Gastrocnemius medialis (tissue), 4 donors: ENCODE data around the gene MGA. TPM values are rescaled to one million over a fixed set of nuclear protein-coding genes. Genes with fewer than 3 reads are reported as not detected.

ENCODE experiments used
- ATAC-seq, 2 donors: fragments of 150-250 bp; one replicate each; pipeline ENCODE4 v1.9.1; 2016
- DNase-seq, 2 donors: peaks; one replicate each; pipeline ENCODE4 v3.0.0-alpha.2; 2019
- H3K27ac ChIP-seq, 4 donors: fragments of 200-600 bp; sonication (generic); 1 replicate in 1 of 4; 2 replicates in 3 of 4; pipeline ENCODE4 v1.5.1; 2016 to 2018; ENCODE audit warnings: mild to moderate bottlenecking in 2 of 4, moderate library complexity in 1 of 4
- H3K27me3 ChIP-seq, 3 donors: fragments of 200-600 bp; sonication (generic) in 2 of 3; 1 replicate in 1 of 3; 2 replicates in 2 of 3; pipeline versions ENCODE4 v1.5.1 to v1.6.0; 2016 to 2019; ENCODE audit warnings: mild to moderate bottlenecking in 1 of 3, moderate library complexity in 1 of 3
- H3K36me3 ChIP-seq, 2 donors: fragments of 200-600 bp; sonication (generic) in 1 of 2; one replicate each; pipeline ENCODE4 v1.5.1; 2017 to 2018
- H3K4me1 ChIP-seq, 2 donors: fragments of 200-600 bp; sonication (generic) in 1 of 2; one replicate each; pipeline ENCODE4 v1.5.1; 2016 to 2017; ENCODE audit warnings: mild to moderate bottlenecking in 2 of 2
- H3K4me3 ChIP-seq, 4 donors: fragments of 200-600 bp; sonication (generic) in 3 of 4; 1 replicate in 1 of 4; 2 replicates in 3 of 4; pipeline ENCODE4 v1.5.1; 2016 to 2019; ENCODE audit warnings: mild to moderate bottlenecking in 2 of 4
- H3K9me3 ChIP-seq, 3 donors: fragments of 200-600 bp; sonication (generic) in 2 of 3; 1 replicate in 1 of 3; 2 replicates in 2 of 3; pipeline ENCODE4 v1.5.1; 2016 to 2019
- POLR2A ChIP-seq, 2 donors: fragments of 450-650 bp; IDR thresholded peaks; one replicate each; pipeline ENCODE4 v1.6.1; 2017; ENCODE audit warnings: antibody characterized with exemption in 2 of 2, mild to moderate bottlenecking in 2 of 2, moderate library complexity in 2 of 2
- in situ Hi-C, 4 donors: fragments of 200-750 bp; cut with MboI; loops; one replicate each; pipeline versions ENCODE4 v1.15.0 to v1.8.0; 2017; ENCODE audit warnings: low sequenced_read_pairs in 4 of 4
- intact Hi-C: fragments of 100-400 bp; cut with DNase I; formaldehyde crosslinking; loops from one replicate; pipeline ENCODE4 v1.15.1; 2023; ENCODE audit warnings: low total_unique reads
- total RNA-seq, 4 donors: library from RNA; depleted of rRNA; stranded (reverse); fragments of >200 nt; gene quantifications; one replicate each; pipeline versions ENCODE4 v1.1.0 to v1.2.3, GENCODE V29; 2016
- TF ChIP-seq, protein P1 (sequence below), 5 experiments: fragments of 450-650 bp in 3 of 5; fragments of 200-600 bp in 2 of 5; sonication (generic) in 2 of 5; IDR thresholded peaks in 4 of 5; conservative IDR thresholded peaks in 1 of 5; 1 replicate in 4 of 5; 2 replicates in 1 of 5; pipeline ENCODE4 v1.5.1; 2016 to 2019; ENCODE audit warnings: antibody characterized with exemption in 5 of 5, mild to moderate bottlenecking in 3 of 5, moderate library complexity in 3 of 5

MGA gene
- total RNA-seq, result 10 to 100 TPM; 17.0 to 27.8 (median 23.6) TPM

DNA sequence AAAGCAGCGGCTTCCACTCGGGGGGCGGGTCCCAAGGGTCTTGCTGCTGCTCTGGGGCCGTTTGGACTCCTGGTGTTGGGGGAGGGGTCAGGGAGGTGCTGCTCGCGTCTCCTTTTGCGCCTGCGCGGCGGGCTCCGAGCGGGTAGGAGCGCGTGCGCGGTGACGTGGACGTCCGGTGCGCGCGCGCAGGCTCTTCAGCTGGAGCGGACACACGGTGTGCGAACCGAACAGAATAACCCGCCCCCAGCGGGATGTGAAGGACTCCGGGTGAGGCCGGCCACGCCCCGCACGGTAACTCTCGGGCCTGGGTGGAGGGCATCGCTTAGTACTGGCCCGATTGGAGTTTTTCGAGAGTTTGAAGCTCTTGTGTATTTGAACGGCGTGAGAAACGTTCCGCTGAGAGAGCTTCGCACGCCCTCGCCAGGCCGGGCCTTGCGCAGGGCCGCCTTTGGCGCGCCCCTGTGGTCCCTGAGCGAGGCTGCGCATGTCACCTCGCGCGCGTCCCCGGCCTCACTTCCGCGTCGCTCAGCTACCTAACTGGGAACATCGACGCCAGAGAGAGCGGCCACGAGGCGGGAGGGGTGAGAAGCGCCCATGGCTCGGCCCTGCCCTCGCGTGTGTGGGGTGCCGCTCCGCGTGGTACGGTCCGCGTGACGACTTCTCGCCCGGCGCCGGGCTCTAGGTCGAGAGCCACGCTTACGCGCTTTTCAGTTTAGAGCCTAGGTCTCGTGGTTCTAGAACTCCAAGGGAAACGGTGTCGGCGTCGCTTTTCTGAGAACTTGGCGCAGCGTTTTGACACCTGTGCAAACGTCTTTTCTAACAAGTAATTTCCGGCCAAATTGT, at the start of gene MGA:
Gene MGA (plus strand): TSS at position 171 of the 843 bp plus-strand sequence.
- Histone ChIP-seq H3K36me3 (no peaks in the 10 kb centered on the region), H3K4me3 (peak within 1 kb of the TSS; percentile 52 to 88 (median 70)), H3K27ac (peak within 1 kb of the TSS; percentile 70 to 83 (median 80)), H3K27me3 (no peaks in the 10 kb centered on the region), H3K4me1 (peaks cover 38 to 40% of the 10 kb centered on the region in 2 donors), H3K9me3 (no peaks in the 10 kb centered on the region)
- peak; percentile 79 to 81 for ATAC-seq
- in situ Hi-C loops (no loop called here), intact Hi-C loops (loop anchor here (1.0 to 5.0 kb wide), 4 partner anchors 39 to 118 kb away; partner anchors contain the start of genes MAPKBP1, RPAP1 and TYRO3)
- peak; percentile 38 to 71 for TF ChIP-seq POLR2A (IDR thresholded peaks at IDR 0.05)
- TF ChIP-seq, protein P1, sequence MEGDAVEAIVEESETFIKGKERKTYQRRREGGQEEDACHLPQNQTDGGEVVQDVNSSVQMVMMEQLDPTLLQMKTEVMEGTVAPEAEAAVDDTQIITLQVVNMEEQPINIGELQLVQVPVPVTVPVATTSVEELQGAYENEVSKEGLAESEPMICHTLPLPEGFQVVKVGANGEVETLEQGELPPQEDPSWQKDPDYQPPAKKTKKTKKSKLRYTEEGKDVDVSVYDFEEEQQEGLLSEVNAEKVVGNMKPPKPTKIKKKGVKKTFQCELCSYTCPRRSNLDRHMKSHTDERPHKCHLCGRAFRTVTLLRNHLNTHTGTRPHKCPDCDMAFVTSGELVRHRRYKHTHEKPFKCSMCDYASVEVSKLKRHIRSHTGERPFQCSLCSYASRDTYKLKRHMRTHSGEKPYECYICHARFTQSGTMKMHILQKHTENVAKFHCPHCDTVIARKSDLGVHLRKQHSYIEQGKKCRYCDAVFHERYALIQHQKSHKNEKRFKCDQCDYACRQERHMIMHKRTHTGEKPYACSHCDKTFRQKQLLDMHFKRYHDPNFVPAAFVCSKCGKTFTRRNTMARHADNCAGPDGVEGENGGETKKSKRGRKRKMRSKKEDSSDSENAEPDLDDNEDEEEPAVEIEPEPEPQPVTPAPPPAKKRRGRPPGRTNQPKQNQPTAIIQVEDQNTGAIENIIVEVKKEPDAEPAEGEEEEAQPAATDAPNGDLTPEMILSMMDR (IDR thresholded peaks at IDR 0.05 in 4 of 5, conservative IDR thresholded peaks at IDR 0.05 in 1 of 5), result peak in 2 of 5 experiments; percentile 10 to 13
- DNase-seq, result peak; percentile 73 to 79

DNA sequence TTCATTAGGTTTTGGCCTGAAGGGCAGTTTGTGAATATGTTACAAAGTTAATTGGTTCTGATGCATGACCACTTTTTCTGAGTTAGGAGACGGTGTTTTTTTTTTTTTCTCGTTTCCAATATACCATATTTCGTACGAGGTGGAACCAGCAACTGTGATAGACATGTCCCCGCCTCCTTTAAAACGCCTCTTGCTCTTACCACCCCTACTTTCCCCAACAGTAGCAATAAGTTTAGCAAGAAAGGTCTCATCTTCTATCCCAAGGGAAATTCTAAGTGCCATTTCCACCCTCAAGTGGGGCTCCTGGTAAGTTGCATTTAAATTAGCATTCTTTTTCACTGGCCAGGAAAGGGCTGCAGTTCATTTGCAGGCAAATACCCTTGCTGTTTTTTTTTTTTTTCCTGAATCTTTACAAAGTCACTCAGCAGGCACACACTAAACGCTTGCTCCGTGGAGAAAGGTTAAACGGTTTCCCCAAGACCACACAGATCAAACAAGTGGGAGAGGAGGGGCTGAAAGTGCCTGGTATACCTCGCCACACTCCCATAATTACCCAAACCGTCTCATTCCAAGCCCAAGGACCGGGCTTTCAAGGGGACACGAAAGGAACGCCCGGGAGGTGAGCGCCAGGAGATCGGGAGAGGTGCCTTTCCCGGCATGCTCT, 39.5 kb upstream of the MGA start:
- Histone ChIP-seq H3K27ac (peak overlapping the region; percentile 83 to 89 (median 88)), H3K4me3 (peak overlapping the region; percentile 65 to 86 (median 83)), H3K36me3 (no peaks in the 10 kb centered on the region), H3K4me1 (peaks cover 0 to 3% of the 10 kb centered on the region in 2 donors), H3K9me3 (no peaks in the 10 kb centered on the region), H3K27me3 (no peaks in the 10 kb centered on the region)
- ATAC-seq (peak in 1 of 2 donors; percentile 30), DNase-seq (no peak)
- TF ChIP-seq POLR2A (IDR thresholded peaks at IDR 0.05), result no peak
- TF ChIP-seq, protein P1 (IDR thresholded peaks at IDR 0.05 in 4 of 5, conservative IDR thresholded peaks at IDR 0.05 in 1 of 5), result peak in 1 of 5 experiments; percentile 8
- in situ Hi-C loops, result loop anchor here in 1 of 4 donors (25.0 kb wide), 1 partner anchor 192 kb away; no protein-coding TSS in a partner anchor
- intact Hi-C loops, result loop anchor here (1.0 to 5.0 kb wide), 2 partner anchors 40 to 78 kb away; partner anchors contain the start of genes MGA and RPAP1

DNA sequence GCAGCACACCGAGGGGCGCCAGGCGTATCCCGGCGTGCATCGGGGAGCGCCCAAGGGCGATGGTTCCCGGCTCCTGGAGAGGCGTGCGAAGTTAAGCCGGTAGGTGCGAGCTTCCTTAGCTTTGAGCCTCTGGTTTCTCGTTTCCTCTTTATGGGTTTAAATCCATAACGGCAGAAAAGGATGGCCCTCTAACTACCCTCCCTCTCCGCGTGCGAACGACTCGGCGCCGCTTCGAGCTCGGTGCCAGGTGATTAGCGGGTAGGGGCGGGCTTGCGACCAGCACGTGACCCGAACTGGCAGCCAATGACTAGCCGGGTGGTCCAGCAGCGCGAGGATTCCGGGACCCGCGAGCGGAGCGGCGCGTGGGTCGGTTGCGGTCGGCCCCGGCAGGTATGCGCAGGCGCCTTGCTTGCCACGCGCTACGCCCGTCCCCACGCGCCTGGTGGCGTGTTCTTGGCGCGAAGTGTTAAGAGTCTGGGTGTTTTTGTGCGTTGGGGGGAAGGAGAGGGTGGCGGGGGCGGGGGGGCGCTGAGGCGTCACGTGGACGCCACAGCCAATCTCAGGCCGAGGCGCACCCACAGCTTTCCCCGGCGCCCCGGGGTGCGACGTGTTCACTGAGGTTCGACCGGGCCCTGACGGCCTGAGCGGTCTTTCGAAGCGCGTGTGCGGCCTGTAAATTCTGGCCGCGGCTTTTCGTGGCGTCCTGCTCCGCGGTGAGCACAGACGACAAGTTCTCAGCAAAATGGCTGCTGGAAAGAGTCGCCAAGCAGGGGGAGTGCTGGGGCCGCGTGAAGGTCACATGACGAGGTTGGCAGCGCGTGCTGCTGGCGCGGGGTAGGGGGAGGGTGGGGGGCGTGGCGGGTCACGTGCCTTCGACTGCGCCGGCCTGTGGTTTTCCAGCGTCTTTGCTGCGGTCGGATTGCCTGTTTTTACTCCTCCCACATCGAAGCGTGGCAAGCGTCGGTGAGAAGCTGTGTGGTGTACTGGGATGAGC, 38.7 kb upstream of the MGA start:
- DNase-seq (peak; percentile 77 to 80), ATAC-seq (peak; percentile 83 to 86)
- in situ Hi-C loops, result loop anchor here in 1 of 4 donors (25.0 kb wide), 1 partner anchor 191 kb away; no protein-coding TSS in a partner anchor
- Histone ChIP-seq H3K9me3 (no peaks in the 10 kb centered on the region), H3K27ac (peak overlapping the region; percentile 83 to 89 (median 88)), H3K27me3 (no peaks in the 10 kb centered on the region), H3K4me3 (peak overlapping the region; percentile 65 to 86 (median 83)), H3K36me3 (no peaks in the 10 kb centered on the region), H3K4me1 (peaks cover 0 to 3% of the 10 kb centered on the region in 2 donors)
- TF ChIP-seq, protein P1 (IDR thresholded peaks at IDR 0.05 in 4 of 5, conservative IDR thresholded peaks at IDR 0.05 in 1 of 5), result no peak
- peak; percentile 14 to 28 for TF ChIP-seq POLR2A (IDR thresholded peaks at IDR 0.05)
- intact Hi-C loops, result loop anchor here (1.0 to 5.0 kb wide), 2 partner anchors 39 to 79 kb away; partner anchors contain the start of genes MGA and RPAP1
